GM12878 (cell line): ENCODE results near the gene TMEM97.

Experiments used
- BHLHE40 ChIP-seq, 2 experiments: fragments of 450-650 bp in 1 of 2; IDR thresholded peaks; 2 replicates each; pipeline ENCODE4 v1.6.1; 2011 to 2017; ENCODE audit warnings: low read depth in 2 of 2, borderline replicate concordance in 1 of 2, improper control_type of control experiment in 1 of 2, low read length in 1 of 2, mild to moderate bottlenecking in 1 of 2
- CHD2 ChIP-seq: IDR thresholded peaks from 2 replicates; pipeline ENCODE4 v1.6.1; 2011; ENCODE audit warnings: low read depth, low read length, improper control_type of control experiment, borderline replicate concordance
- FOXM1 ChIP-seq: IDR thresholded peaks from 2 replicates; pipeline ENCODE4 v1.6.1; 2012; ENCODE audit warnings: low read depth, mild to moderate bottlenecking, inconsistent platforms, low read length, moderate library complexity
- MXI1 ChIP-seq: fragments of 150-350 bp; IDR thresholded peaks from 2 replicates; pipeline ENCODE4 v1.6.1; 2011; ENCODE audit warnings: low read depth, mild to moderate bottlenecking, inconsistent platforms, low read length, improper control_type of control experiment
- POLR2A ChIP-seq: IDR thresholded peaks from 2 replicates; pipeline ENCODE4 v1.6.1; 2011; ENCODE audit warnings: low read depth, mild to moderate bottlenecking, low read length
- RELA ChIP-seq: fragments of 450-650 bp; IDR thresholded peaks from 2 replicates; pipeline ENCODE4 v1.8.0; 2014; ENCODE audit warnings: borderline replicate concordance; ENCODE audit not compliant: partially characterized antibody
- SIN3A ChIP-seq: IDR thresholded peaks from 2 replicates; pipeline ENCODE4 v1.6.1; 2012; ENCODE audit warnings: low read depth, low read length, improper control_type of control experiment
- SMAD1 ChIP-seq: fragments of 450-650 bp; IDR thresholded peaks from 2 replicates; pipeline ENCODE4 v1.6.1; 2018; ENCODE audit warnings: mild to moderate bottlenecking, low read depth; ENCODE audit not compliant: partially characterized antibody
- USF2 ChIP-seq: IDR thresholded peaks from 2 replicates; pipeline ENCODE4 v1.6.1; 2011; ENCODE audit warnings: low read depth, low read length, improper control_type of control experiment, borderline replicate concordance

GRCh38 chr17:28327031-28327607 is 8.1 kb downstream of the TMEM97 start:
- TF ChIP-seq POLR2A (no peak), BHLHE40 (IDR thresholded peaks at IDR 0.05; ENCODE audit: borderline replicate concordance in 1 of 2, low read depth in 2 of 2, low read length in 1 of 2) (peak; percentile 49 to 74; a peak in 2 of 4 replicates), CHD2 (no peak), SMAD1 (no peak), MXI1 (no peak), RELA (no peak), USF2 (peak; percentile 9; the same call in 1 of the 2 replicates), SIN3A (no peak), FOXM1 (no peak)
